CD4-positive, alpha-beta T cell treated with Interleukin-12 subunit alpha and Interleukin-12 subunit beta, for 1 hour (primary cell): ENCODE results near the gene SORCS1.

Experiments
- DNase-seq: peaks from one replicate; pipeline ENCODE4 v3.0.0-alpha.2; 2020

The SORCS1 gene

DNA sequence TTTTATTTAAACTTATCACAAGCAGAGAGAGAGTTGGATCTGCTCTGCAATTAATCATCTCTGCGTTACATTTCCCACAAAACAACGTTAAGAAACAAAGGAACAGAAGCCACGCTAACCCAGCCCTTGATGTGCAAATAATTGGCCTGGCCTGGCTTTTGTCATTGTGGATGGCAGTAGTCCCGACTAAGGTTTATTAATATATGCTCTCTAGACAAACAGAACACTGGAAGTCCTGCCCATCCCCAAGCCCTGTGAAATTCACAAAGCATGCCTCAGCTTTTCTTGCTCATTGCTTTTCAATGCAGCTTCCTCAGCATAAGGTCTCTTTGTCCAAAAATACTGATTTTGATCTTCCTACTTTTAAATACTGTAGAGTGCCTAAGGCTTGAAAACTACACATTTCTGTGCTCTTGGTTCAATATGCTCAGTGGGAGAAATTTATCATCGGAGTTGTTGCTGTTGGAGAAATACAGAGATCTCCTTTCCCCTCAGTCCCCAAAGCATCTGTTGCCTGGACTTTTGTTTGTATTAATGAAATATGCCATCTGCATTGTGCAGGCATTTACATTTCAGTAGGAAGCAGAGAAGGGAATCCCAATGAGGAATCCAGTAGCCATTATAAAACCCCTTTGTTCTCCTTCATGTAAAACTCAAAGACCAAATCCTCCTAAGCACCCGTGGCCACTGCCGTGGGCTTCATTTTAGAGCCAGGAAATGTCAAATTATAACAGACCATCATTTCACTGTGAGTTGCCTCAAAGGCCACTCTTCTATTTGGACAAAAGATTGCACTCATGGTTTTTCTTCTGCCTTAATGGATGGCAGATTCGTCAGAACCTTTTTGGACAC, 61.1 kb downstream of the SORCS1 start:
- no peak for DNase-seq

DNA sequence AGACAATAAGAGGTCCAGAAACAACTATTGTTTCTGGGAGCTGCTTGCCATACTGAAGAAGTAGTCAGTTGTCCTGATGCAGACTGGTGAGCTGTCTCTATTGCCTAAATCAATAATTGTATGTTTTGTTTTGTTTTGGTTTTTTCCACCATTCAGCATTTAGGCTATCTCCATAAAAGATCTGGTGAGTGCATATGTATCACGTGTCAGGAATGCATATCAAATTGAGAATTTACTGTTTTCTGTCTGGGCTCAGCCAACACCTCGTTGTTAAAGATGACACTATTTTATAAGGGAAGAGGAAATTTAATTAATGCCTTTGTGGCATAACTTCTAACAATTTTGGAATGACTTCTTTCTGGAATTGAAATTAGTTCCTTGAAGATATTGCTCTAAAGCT, 66.2 kb downstream of the SORCS1 start:
- DNase-seq = no peak

DNA sequence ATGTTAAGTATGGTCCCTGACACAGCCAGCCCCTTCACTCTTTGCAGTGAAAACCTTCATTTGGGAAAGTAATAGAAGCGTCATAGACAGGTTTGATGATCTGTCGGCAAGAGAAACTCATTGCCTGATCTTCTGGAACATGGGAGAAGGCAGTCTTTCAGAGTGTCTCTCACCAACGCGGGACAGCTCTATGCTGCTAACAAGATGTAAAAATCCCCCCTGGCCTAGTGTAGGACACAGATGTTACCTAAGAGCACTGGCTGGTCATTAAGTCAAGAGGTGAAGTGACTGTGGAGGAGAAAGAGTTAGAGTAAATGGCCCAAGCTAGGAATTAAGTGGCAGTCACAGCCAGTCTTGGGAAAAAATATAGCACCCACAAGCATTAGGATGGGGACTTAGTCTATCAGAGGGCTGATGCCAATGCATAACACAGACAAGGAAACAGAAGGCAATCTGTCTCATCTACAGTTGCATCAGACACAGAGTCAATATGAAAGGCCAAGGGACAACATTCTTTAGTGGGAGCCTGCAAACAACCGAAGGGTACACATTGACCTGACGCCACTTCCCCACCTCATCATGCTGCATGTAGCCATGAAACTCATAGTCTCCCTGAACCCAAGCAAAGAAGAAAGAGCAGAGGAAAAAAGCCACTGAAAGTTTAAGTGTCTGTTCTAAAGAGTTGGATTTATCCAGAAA, 69.5 kb downstream of the SORCS1 start:
- DNase-seq = no peak

DNA sequence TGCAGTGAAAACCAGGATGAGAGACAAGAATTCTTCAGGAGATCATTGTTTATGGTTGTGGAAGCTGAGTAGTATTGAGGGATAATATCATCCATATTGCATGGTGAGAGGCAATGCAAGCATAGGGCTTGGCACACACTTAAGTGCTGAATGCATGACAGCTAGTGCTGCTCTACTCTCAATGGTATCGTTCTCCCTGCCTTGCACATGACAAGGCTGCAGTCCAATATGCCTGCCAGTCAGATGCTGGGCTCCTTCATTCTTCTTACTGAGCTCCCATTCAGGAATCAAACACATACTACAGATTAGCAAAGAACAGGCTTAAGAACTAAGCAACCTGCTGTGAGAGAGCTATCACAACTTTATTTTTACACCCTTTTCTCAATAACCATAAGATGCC, 72.2 kb downstream of the SORCS1 start:
- no peak for DNase-seq

DNA sequence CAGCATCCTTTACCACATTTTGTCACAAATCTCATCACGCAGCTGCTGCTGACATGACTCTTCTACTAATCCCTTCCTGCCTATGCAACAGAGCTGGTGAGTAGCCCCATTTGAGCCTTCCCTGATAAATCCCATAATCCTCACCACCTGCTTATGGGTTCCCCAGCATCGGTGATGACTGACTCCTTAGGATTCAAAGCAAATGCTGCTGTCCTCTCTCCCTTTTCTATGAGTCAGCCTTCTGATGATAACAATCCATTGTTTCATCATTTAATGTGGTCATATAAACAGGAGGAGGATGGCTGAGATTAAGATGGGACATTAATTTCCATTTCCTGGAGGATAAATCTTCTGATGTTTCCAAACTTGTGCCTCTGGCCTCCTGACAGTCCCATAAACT, 73.4 kb downstream of the SORCS1 start:
- DNase-seq = no peak

DNA sequence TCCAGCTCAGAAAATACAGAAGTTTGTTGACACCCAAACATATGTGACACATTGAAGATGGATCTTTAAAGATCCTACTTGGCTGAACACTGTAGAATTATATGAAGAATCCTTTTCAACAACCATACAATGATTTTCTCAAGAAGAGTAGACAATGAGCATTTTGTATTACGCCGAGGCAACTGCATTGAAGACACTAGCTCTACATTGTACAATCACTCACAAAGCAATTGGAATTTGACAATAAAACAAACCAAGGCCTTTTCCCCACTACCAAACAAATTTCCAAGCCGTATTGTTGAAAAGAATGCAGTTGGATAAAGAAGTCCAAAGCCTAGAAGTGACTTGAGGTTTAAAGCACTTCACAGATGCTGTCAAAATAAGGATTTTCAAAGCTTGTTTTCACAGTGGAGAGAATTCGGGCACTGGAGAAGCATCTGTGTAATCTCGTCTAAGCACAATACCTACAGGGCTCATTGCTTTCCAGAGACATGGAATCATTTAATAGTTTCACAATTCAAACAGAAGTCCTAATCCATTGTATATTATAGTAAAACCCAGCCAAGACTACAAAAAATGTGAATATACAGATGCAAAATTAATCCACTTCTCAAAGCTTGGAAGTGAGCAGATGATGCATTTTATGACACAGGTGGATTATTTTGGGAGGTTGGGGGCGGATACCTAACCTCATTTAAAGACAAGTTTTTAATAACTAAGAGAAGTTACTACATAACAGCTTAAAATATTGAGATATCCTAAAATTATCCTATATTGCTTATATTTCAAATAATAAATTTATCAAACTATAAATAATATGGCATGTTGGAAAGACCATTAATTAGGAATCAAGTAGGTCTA, 78.6 kb downstream of the SORCS1 start:
- no peak for DNase-seq

DNA sequence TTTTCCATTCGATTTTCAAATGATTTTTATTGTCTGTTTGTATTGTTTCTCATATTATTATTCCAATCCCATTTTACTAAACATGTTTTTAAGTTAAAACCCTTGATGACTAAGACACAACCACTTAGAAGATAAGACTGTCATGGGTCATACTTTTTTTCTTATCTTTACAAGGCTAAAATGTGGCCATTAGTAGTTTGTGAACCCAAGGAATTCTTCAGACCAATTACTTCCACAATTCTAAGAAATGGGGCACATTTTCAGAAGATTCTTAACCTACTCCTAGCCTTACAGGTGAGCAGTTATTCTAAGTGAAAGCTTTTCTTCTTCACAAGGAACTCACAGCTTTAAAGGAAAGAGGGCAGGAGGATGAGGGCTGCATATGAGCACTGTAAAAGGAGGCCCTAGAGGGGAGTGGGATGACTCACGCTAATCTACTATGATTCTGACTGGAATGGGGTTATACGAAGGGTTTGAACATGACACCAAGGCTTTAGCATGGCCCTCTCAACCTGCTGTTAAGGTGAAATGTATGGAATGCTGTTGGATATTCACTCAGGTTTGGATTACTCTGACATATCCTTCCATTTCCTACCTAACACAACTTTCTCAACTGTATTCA, 81.0 kb downstream of the SORCS1 start:
- no peak for DNase-seq

DNA sequence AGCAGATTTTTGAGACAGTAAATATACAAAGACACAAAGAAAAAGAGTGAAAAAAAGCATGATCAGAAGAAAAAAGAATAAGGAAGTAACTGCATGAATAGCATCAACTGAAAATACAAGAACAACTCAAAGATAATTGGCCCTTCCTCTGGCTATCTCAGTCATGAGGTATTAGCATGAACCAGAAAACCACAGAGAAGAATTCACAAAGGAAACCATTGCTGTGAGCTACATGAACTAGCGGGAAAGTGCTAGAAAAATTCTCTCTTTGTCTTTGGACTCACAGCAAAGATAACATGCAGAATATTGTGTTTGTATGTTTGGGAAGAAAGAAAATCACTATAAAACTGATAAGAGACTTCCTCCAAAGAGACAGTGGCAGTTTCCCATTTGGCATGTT, 82.9 kb downstream of the SORCS1 start:
- no peak for DNase-seq

DNA sequence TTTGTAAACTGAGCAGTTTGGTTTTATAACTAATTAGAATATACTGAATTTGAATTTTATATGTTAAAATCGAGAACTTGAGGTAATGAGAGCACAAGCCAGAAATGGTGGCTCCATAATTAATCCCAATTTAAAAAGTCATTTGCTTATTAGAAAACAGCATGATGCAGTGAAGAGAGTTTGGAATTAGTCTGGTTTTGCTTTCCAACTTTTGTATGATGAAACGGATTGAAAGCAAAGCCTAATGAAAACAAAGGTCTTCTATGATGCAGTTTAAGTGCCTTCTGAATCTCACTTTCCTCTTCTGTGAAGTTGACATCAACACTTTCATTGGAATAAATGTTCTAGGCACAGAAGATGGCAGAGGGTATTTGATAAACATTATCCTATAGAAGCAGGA, 89.4 kb downstream of the SORCS1 start:
- no peak for DNase-seq

DNA sequence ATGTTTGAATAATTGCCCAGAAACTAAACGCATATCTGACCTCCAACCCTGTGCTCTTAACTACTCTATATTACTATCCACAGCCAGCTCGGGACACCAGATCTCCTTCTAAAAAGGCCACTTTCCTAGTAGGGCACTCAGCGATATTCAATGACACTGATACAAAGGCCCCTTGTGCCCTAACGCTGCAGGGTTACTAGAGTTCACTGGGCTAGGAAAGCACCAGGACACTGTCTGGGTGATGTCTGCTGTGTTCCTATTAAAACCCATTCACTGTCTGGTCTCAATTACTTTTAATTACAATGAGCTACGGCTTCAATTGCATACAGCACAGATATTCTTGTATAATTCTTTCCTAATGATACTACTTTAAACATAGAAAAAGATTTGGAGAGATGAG, 91.7 kb downstream of the SORCS1 start:
- no peak for DNase-seq

DNA sequence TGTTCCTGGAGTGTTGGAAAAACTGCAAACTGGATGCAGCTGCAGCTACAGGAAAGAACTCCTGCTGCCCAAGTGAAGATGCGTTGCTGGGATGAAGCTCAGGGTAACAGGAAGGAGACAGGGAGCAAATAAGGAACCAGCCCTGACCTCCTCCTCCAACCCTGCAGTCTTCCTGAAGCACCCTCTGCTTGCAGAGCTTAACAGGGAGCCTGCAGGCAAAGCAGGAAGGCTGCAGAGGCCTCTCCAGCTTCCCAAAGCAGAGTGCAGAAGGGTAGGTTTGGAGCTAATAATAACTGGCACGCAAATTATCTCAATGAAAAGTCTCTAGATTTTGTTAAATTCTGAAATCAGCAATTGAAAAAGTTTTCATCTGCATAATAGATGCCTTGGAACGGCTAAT, 92.5 kb downstream of the SORCS1 start:
- no peak for DNase-seq

DNA sequence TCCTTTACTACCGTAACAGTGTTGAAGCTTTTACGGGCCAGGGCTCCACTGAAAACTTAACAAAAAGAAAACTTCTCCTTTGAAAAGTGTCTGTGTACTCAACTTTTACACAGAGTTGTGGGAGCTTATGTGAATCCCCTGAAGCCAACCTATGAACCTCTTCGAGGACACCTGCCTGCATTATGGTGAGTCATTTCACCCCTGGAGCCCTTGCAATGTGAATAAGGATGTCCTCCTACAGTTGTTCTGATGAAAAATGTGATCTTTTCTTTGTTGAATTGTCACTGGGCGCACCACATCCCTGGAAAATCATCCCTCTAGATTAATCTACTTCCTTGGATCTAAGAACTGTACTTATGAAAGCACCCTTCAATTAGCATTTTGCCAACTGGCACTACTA, 93.2 kb downstream of the SORCS1 start:
- DNase-seq = no peak

DNA sequence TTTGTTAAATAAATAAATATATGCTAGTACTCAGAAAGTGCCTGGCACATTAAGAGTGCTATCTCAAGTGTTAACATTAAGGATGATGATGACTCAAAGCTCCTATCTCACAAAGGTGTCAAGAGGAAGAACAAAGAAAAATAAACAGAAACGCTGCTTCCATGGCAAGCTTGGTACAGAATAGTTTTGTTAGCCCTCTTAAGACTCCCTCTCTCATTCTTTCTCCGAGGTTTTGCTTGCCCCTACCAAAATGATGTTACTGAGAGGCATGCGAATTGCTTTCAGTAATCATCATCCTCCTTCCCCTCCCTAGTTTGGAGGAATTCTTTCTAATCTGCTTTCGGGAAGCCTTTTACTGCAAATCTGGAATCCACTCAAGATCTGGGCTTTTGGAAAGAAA, 96.7 kb downstream of the SORCS1 start:
- DNase-seq = no peak

DNA sequence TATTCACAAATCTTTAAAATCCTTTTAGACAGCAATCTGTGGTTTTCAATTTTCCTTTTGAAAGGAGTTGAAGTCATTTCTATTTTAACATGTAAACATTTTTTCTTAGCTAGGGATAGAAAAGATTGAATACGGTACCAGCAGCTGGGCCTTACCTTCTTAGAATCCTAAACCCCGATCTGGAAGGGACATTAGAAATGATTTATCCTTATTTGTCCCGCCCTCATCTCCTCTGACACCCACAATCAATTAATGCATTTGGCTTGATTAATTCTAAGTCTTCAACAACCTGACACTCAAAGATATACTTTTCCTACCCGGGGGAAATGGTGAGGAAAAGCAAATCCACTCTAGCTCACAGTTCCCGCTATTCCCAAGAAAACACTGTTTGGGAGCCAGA, 100.4 kb downstream of the SORCS1 start:
- DNase-seq = no peak

DNA sequence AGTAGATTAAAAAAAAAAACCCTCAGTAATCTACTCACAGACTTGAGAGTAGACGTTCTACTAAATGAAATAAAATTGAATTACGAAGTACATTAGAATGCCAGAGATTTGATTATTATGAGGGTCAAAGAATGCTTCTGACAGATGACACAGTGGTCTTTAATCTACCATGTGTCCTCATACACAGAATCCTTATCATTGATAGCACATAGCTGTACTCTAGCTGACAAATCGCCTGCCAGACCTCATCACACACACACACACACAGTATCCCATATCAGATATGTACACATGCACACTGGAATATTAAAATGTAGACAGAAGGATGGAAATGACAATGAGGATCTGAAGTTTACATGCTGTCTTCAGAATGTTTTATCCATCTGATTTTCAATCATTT, 104.6 kb downstream of the SORCS1 start:
- DNase-seq = no peak

DNA sequence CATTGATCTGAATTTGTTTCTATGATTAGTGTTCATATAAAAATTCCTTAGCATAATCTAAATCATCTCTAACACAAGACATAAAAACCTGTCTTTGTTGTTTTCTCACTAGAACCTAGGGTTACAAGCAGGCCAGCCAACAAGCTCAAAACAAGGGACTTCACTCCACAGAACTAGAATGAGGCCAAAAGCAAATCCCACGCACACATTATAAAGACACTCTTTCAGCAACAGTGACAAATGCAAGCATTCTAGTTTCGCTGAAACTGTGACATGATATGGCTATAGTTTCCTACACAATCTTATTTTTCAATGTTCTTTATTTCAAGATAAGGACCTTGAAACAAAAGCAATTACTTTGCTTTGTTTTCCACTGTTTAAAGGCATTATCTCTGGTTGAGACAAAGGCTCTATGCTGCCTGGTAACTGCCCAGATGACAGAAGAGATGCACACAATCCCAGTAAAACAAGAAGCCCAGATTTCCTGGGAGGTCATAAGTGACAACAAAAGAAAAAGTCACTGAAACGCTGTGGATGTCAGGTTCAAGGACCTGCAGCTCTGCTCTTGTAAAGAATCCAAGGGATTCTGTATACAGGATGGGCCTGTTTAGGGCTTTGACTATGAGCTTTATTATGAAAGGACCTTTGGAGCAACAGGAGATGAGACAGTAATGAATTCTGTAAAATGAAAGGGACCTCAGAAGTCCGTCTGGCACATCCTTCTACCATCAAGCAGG, 105.3 kb downstream of the SORCS1 start:
- no peak for DNase-seq

DNA sequence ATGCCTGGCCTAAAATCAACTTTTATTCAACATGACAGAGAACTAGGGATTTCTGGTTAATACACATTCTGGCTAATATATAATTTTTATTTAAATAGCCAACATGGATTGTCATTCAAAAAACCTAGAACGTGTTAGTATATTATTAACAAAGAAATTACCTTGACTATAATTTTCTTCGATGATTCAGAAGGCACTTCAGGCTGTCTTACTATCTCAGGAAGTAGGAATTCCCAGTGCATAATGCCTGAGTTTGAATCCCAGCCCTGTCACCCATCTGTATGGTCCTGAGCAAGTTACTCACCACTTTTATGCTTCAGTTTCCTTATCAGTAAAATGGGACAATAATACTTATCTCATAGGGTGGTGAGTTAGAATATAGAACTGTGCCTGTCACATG, 106.2 kb downstream of the SORCS1 start:
- DNase-seq = no peak

DNA sequence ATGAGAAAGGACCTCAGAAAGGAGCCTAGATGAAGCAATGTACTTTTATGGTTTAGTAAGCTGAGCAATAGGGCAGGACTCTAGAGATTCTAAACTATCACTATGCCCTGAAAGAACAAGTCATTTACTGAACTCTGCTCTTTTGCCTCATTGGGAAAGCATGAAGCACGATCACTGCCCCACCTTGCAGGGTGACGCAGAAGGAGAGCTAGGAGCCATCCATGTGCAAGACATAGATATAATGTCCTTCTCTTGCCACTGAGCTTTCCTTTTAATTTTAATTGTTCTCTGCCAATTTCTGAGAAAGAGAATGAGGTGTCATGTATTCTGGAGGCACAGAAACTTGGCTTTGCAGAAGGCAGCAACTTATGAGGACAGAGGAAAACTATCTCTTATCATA, 108.3 kb downstream of the SORCS1 start:
- no peak for DNase-seq

DNA sequence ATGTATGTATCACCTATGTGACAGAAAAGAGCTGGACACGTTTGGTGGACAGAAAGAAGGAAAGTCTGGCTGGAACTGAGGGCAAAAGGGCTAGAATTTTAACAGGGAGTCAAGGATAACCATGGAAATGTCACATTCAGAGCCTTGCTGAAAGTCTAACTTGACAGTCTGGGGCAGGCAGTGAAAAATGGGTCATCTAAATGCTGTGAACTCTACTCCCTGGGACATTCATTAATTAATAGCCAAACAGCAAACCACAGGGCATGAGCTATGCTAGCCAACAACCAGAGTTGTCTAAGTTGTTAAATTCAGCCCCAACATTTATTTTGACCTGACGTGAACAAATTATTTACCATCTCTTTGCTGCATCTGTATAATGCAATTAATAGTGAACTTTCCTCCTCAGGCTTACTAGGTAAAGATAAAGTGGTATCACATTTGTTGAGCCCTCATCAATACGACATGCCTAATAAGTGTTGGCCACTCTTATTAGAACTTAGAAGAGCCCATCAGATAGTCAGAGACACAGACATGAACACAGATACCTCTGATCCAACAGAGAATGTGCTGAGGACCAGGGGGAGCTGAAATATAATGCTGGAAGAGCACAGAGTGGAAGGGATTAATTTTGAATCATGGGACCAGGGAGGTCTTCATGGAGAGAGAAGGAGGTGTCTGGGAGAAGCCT, 109.9 kb downstream of the SORCS1 start:
- DNase-seq = no peak

DNA sequence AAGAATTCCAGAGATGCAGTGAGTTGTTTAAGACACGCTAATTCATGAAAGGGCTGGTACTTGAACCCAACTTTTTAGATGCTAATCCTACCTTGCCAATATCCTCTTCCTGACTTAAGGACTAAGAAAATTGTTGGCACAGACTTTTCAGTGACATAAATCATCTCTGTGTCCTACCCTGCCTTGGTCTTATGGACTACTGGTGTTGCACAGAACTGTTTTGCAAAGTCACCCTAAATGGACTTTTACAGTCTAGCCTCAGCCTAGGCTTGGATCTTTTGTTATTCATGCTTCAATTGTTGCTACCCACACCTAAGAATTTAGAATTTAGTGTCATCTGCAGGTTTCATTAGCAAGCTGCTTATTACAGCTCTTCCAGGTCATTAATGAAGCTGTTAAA, 112.7 kb downstream of the SORCS1 start:
- DNase-seq = no peak

DNA sequence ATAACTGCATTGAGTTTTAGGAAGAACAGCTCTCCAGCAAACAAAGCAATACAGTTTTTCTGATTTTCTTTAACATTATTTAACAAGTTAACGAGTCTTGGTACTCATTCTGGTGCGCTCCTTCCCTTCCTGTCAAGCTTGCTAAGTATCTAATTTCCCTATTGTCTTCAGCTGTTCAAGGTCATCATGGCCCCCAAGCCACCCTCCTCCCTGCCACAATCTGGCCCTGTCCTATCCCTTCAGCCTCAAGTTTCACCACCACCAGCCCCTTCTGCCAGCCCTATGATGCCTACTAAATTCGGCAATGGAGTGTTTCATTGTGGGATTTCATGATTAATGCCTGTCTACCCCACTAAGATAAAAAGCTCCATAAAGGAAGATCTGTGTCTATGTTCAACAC, 121.0 kb downstream of the SORCS1 start:
- no peak for DNase-seq
